Hepatic stellate cell (primary cell): Measurements from ENCODE around the gene TMC3.

Experiments used
- DNase-seq: peaks from one replicate; pipeline ENCODE4 v3.0.0; 2011; ENCODE audit warnings: low spot score

Gene TMC3

GRCh38 chr15:81322676-81323253 is 51.2 kb downstream of the TMC3 start:
- no peak for DNase-seq

- DNase-seq, result no peak
Measured at GRCh38 chr15:81321667-81322066, 52.3 kb downstream of the TMC3 start.

- no peak for DNase-seq
Measured at GRCh38 chr15:81317642-81318017, 56.4 kb downstream of the TMC3 start.

- no peak for DNase-seq
Measured at GRCh38 chr15:81316267-81316666, 57.7 kb downstream of the TMC3 start.

GRCh38 chr15:81315452-81316175 is 58.4 kb downstream of the TMC3 start:
- no peak for DNase-seq

- no peak for DNase-seq
Measured at GRCh38 chr15:81314378-81314777, 59.6 kb downstream of the TMC3 start.

- no peak for DNase-seq
Measured at GRCh38 chr15:81313686-81314085, 60.3 kb downstream of the TMC3 start.

GRCh38 chr15:81312790-81313543 is 61.0 kb downstream of the TMC3 start:
- DNase-seq, result peak; percentile 93

GRCh38 chr15:81311752-81312464 is 62.1 kb downstream of the TMC3 start:
- no peak for DNase-seq

- DNase-seq, result no peak
Measured at GRCh38 chr15:81310480-81310879, 63.5 kb downstream of the TMC3 start.

GRCh38 chr15:81309647-81310450 is 64.2 kb downstream of the TMC3 start:
- no peak for DNase-seq

GRCh38 chr15:81308260-81308659 is 65.8 kb downstream of the TMC3 start:
- DNase-seq, result peak; percentile 29

GRCh38 chr15:81304226-81304625 is 69.8 kb downstream of the TMC3 start:
- DNase-seq, result peak; percentile 29

GRCh38 chr15:81303244-81304225 is 70.5 kb downstream of the TMC3 start:
- no peak for DNase-seq

GRCh38 chr15:81302701-81303109 is 71.3 kb downstream of the TMC3 start:
- no peak for DNase-seq

GRCh38 chr15:81301815-81302399 is 72.1 kb downstream of the TMC3 start:
- no peak for DNase-seq

- DNase-seq, result no peak
Measured at GRCh38 chr15:81301385-81301784, 72.6 kb downstream of the TMC3 start.

- no peak for DNase-seq
Measured at GRCh38 chr15:81299630-81300273, 74.3 kb downstream of the TMC3 start.

GRCh38 chr15:81299156-81299555 is 74.9 kb downstream of the TMC3 start:
- no peak for DNase-seq

GRCh38 chr15:81298611-81299010 is 75.4 kb downstream of the TMC3 start:
- DNase-seq, result no peak
